Non-pigmented ciliary epithelial cell (primary cell): ENCODE results near the gene TRIM2.

ENCODE experiments used
- DNase-seq: peaks from one replicate; pipeline ENCODE4 v3.0.0-alpha.2; 2010; ENCODE audit warnings: low read depth

Gene TRIM2

DNA sequence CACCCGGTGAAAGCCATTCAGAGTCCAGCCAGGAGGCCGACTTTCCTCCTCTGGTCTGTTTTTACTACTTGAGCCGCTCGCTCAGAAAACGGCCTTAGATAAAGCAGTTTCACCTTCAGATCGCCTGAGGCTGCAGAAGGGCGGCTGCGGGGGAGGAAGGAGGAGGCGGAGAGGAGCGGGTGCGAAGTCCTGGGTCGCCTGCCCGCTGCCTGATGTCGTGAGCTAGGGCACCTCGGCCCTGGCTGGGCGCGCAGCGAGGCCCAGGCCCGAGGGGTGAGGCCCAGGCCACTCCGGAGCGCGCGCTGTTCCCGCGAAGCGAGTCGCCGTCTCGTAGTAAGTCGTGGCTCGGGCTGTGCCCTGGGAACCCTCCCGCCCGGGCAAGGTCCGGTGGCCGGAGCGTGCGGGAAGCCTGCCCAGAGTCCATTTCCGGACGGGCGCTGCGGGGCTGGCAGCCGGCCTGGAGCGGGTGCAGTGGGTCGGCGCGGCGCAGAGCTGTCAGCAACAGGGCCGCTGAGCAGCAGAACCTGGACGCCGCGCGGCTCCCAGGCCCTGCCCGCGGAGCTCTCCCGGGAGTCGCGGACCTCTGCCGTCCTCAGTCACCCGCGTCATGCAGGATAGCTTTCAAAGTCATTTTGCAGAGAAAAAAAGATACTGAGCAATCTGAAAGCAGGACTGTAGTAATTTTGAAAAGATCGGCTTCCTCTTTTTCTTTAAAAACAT lies 18.6 kb downstream of the TRIM2 start:
- DNase-seq = no peak

DNA sequence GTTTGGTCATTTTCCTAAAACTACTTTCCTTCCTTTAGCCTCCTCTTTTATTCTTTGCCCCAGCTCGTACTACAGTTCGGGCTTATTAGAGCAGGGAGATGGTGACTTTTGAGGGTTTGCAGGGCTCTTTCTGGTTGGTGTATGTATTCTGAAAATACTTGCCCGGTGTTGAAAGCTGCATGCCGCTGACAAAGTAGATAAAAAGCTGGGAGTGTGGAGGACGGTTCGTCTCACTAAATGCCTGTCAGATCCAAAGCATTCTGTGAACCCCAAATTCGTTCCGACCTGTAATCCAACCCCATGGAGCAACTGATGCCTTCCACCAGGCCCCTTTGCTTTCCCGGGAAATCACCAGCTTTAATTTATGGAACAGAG lies 19.2 kb downstream of the TRIM2 start:
- DNase-seq = no peak

DNA sequence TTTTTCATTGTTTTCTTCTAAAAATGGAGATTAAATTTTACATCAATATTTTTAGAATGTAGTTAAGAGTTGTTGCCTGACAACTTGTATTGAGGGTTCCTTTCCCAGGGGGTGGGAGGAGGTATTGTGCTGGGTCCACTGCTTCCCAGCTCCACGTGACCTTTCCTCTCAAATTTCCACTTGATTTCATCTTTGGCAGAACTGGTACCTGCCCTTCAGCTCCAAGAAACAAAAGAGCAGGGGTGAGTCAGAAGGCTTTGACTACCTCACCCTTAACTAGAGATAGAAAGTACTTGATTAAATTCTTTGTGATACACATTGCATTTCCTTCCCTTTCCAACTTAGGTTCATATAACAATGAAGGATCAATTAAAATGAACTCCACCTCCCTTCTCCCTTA lies 19.7 kb downstream of the TRIM2 start:
- DNase-seq = no peak

DNA sequence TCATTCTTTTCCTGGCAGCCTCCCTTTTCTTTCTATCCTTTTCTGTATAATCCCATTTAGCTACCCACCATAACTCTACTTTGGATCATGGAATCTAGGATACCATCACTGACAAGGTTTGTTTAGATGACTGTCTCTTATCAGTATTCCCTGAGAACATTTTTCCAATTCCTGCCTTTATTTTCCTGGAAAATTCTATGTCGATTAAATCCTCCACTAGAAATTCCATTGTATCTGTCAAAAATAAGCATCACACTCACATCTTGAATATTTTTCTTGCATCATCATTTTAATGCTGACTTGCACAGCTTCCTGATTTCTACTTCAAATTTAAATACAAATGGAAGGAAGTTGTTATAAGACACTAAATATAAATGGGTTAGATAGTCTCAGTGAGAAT lies 20.2 kb downstream of the TRIM2 start:
- no peak for DNase-seq

DNA sequence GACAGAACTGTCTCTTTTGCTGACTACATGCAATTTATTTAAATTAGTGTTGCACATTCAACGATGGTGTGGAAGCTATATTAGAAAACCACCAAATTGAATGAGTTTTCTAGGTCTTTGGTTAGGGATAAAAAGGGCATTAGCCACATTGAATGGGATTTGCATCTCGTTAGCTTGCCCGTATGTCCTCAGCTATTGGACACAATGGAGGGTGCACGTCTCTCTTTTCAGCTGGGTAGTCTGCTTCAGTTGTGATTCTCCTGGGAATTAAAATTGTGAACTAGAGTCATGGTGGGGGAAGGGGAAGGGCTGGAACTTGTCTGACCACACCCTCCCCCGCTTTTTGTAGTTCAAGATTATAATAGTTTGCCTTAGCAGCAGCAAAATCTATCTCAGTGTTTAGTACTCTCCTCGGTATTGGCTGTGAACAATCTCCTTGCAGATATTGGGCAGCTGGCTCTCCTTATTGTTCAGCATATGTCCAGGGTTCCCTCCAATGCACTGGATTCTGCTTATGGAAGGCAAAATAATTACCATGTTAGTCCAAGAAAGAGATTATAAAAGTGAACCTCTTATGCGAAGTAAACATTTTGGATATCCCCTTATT lies 23.3 kb downstream of the TRIM2 start:
- DNase-seq = no peak

DNA sequence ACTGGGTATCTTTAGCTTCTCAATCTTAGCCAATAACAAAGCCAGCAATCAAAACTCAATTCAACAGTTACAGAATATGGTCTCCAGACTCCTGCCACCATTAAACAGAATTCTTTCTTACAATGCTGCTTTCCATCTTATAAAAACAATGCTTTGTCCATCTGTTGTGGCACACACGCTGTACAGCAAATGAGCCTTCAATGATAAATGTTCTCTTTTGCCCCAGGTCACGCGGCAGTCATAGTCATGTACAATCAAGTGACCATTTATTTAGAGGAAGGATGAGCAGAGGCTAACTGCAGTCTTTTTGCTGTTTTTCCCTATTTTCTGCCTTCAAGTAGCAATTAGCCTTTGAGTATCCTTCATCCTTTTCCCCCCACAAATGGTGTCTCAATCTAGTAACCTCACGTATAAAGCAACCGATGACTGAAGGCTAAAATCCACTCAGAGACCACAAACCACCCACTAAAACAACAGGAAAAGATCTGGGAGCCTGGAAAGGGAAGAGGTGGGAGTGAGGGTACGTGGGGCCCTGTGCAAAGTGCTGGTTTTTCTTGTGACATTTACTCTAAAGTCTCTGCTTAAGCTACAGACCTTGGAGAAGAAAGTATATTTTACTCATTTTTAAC lies 24.4 kb downstream of the TRIM2 start:
- no peak for DNase-seq

DNA sequence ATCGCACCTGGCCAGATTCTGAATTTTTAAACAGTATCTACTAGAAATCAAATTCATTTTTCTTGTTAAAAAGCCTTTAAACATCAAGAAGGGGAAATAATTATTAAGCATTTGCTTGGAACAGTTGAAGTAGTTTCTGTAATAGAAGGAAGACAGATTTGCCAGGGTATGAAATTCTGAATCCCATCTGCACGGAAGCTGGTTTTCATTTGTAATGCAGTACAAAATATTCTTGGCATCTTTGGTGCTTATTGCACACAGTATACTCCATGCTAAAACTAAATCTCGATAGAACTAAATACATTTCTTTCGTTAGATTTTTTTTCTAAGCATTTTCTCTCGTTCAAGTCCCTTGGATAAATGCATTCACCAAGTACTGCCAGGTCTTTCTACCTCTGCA lies 25.3 kb downstream of the TRIM2 start:
- no peak for DNase-seq

DNA sequence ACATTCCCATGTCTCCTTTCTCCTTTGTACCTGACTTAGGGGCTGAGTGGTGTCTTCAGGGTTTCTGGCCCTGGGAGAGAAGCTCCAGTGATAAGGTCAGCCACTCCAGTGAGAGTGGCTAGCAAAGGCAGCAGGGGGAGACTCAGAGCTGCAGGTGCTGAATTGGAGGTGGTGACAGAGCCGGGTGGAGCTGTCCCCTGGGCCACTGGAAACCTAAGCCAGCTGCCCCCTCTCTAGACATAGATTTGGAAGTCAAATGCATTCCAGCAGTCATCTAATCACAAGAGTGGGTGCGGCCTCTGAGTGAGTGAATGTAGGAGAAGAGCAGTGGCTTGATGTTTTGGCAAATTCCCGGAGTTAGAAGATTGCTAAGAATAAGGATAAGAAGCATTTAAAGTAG lies 28.5 kb downstream of the TRIM2 start:
- no peak for DNase-seq

DNA sequence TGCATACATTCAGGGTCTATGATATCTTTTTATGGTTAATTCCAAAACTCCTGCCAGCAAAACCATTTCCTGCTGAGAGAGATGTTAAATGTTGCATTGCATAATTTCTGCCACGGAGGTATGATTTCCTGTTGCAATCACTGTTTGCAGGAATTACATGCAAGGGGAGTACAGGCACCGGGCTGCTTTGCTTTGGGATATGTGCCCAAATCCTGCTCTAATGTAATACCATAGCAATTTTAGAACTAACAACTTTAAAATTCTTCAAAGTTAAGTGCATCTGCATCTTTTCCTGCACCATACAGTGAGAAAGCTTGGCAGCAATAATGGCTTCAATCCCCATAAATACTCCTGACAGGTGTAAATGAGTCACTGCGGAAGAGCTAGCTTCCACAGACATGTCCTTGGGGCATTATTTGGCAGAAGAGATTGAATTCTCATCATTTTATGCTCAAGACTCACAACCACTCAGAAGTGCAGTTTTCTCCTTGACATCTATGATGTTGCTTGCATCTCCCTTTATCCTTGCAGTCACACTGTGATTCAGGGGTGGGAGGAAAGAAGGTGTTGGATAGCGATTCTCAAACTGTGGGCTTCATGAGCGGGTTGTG lies 29.6 kb downstream of the TRIM2 start:
- DNase-seq = peak; percentile 59

DNA sequence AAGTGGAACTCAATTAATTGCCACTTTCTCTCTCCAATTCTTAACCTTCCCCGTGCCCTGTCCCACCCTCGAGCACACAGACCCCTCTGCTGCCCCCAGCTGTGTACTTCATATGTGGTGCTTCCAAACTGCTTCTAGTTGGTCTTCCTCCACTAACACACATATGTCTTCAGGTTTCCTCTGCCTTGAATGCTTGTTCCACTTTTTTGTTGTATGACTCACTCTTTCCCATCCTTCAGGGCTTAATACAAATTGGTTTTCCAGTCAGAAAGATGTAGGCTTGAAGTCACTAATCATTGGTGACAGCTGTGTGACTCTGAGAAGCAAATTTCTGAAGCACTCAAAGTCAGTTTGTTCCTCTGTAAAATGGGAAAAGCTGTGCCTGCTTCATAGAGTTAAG lies 30.6 kb downstream of the TRIM2 start:
- DNase-seq = no peak

DNA sequence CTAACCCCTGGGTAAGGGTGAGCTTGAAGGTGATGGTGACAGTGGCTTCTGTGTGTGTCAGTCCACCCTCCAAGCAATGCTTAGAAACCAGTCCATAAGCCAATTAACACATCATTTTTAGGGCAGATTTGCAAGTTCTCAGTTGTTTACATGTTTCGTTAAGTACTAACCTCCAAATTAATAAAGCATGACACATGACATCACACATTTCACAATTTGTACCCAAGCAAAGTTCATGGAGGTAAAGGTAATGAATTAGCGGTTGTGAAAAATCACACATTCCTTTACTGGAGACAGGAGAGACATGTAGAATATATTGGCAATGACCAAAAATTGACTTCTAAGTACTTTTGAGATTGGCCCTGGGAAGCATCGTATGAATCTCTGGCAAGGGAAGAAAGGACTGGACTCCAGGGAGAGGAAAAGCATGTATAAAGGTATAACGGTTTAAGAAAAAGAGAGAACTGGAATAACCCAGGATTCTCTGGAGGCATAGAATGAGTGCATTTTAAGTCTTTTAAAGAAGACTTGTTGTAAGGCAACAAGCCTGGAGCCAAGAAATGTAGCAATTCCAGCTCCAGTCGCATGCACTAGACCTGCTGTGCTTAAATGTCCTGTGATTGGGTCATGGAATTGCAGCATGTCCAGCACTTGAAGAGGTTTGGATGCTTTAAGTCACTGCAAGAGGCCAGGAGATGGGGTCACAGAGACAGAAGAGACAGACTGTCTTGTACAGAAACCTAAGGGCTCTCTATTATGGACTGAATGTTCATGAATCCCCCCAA lies 34.1 kb downstream of the TRIM2 start:
- no peak for DNase-seq

DNA sequence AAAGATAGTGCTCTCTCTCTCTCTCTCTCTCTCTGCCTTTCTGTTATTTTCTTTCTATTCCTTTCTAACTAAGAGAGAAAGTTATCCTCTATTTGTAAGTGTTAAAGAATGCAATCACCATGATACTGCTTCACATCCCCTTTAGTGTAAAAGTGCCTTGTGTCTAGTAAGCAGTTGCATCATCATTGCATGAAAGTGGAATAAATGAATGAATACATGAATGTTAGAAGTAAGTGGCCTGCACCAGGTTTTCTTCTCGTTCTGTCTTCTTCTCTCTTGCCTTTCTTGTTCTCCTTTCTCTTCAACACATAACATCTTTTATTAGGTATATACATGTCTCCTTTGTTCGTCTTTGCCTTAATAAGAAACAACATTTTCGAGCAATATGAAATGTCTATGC lies 35.2 kb downstream of the TRIM2 start:
- no peak for DNase-seq

DNA sequence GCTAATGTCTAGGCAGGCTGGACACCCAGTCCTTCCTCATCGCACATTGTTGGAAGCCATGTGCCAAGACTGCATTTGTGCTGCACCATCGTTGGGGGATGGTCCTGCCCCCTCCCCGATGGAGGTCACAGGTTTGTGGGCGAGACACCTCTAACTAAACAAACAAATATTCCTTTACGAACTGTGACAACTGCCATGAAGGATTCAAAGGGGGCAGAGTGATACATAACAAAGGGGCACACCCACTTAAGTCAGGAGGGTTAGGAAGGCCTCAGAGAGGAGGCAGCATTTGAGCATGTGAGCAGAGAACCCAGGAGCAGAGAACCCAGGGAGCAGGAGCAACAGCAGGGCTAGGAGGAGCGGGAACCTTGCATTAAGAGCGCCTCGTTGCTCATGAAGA lies 37.1 kb downstream of the TRIM2 start:
- no peak for DNase-seq

DNA sequence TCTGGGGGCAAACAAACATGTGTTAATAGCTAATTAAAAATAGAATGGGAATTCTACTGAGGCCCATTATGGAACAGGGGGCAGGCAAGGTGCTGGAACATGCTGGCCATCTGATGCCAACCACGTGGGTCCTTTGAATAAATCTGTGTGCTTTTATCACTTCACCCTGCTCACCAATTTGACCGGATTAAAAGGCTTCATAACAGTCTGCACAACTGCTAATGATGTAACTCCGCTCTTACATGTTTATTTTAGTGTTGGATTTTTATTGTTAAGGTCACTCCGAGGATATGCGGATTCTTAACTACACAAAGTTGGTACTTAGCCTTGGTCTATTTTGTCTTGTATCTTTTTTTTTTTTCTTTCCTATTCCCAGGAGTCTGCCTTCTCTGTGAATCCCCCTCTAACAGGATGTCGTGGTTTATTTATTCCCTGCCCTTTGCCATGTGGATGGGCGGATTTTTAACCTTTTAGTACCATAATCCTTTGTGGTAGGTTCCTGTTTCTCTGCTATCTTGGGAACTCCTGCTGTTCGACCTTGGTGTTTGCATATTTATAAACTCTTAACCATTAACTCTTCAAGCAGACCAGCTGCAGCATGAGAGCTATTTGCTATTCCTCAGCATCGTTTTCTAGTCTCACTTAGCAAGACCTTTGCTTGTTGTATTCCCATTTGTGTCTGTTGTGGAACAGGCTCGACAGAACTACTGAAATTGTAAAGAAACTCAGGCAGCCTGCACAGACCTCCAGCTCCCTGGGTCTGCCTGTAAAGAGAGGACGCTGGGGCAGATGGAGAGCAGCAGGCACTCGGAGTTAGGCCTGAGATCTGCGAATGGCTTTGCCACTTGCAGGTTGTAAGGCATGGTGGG lies 38.0 kb downstream of the TRIM2 start:
- no peak for DNase-seq

DNA sequence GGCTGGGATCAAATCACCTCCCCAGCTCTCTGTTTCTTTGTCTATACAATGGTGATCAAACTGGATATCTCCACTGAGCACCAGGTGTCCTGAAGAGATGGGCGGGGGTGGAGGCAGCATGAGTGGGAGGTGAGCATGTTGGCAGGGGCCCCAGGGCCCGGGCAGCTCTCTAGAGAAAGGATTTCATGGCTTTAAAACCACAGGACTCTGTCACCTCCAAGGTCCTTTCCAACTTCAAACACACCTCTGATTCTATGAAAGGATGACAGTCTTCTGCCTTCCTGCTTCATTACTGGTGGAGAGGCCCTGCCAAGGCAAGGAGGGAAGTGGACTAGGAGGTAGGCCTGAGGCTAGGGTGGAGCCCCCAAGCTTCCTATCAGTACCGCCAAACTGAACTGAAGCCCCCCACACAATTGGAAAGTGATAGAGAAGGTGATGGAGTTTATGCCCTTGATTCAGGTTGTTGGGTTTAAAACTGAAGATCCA lies 38.6 kb downstream of the TRIM2 start:
- no peak for DNase-seq

DNA sequence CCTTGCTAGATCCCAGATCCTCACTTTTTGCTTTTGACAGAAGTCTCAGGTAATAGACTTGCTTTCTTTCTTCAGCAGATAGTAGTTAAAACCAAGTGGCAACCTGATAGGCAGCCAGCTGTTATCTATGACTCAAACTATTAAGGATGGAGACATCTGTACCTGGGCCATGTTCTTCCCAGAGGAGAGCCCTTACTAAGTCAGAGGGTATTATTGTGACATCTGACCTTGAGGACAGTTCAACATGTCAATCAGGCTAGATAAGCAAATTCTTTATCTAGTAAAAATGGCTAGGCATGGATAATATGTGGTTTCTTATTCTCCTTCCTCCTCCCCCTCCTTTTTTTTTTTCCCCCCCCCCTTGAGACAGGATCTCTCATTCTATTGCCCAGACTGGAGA lies 39.2 kb downstream of the TRIM2 start:
- no peak for DNase-seq

DNA sequence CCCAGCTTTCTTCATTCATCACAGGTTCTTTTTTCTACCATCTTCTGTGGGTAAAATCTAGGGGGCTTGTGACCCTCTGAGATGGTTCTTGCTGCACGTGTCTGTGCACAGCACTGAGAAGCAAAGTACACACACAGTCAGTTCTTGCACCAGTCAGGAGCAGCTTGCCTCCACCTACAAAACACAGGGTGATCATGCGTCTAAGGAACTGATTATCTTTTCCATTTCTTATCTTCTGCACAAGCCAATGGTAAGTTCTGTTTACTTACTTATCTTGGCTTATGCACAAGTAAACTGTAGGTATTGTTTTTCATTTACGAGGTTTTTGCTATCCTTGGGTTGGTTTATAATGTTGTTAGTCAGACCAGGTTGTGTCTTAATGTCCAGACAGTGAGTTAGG lies 40.7 kb downstream of the TRIM2 start:
- DNase-seq = no peak

DNA sequence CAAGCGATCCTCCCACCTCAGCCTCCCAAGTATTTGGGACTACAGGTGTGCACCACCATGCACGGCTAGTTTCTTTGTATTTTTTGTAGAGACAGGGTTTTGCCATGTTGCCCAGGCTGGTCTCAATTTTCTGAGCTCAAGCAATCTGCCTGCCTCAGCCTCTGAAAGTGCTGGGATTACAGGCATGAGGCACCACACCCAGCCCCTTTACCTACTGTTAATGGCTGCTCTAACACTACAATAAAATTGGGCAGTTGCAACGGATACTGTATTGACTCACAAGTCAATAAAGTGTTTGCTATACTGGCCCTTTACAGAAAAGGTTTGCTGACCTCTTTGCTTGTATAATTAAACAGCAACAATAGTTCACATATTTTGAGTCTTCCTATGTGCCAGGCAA lies 41.5 kb downstream of the TRIM2 start:
- no peak for DNase-seq

DNA sequence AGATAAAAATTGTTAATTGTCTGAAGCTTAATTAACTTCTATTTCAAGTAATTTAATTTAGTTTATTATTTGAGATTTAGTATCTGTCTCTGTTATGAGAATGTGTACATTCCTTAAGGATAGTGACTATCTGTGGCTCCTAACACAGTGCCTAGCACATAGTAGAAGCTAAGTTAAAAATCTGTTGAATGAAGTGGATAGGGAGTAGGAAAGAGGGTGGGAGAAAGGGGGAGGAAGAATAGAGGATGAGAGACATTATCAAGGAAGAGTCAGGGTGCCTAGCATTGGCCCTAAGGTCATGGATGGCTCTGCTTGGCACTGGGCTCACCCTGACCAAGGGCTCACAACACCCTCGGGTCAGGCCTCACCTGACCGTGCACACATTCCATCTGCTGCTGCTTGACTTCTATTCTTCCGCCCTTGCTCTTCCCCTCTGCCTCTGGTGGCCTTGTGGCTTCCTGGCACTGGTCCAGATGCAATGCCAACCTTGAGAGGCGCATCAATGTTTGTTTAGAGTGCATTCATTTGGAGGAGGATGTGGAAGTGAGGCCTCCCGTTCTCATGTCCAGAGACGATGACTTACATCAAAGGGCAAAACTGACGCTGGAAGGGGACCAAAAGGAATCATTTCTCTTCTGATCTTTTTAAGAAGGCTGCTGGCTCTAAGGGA lies 42.3 kb downstream of the TRIM2 start:
- no peak for DNase-seq

DNA sequence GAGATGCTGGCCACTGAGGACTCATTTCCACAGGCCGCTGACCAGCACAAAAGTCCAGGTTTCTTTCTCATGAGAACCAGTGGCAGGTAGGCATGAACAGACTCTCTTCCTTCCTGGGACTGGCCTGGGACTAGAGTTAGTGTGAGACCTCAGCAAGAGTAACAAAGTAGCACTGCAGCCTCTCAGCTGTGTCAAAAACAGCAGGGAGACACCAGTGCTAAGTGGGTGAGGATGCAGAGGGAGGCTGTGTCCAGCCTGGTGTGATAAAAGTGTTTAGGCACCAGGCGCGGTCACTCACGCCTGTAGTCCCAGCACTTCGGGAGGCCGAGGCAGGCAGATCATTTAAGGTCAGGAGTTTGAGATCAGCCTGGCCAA lies 42.9 kb downstream of the TRIM2 start:
- DNase-seq = no peak

DNA sequence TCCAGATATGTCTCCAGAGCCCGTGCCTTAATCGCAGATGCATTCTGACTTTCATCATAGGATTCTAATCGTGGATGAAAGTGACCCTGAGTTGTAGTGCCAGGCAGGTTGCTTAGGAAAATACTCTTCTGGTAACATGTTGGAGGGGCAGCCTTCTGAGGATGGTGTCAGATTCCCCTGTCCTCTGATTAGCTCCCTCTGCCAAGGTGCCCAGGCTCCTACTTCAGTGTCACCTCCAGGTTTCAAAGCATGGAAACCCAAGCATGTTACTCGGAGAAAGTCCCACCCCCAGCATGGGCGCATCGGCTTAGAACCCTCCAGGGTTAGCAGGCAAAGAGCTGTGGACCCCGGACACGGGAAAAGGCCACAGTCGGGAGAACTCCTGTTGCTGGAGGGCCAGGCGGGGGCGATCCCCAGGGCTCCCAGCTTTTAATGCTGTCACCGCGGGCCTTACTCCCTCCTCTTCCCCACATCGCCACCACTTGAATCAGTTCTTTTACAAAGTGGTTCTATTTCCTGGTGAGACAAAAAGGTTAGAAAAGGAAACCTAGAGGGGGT lies 44.5 kb downstream of the TRIM2 start:
- no peak for DNase-seq
